ENCODE data around the gene C4orf50. TPM values are rescaled to one million over a fixed set of nuclear protein-coding genes. Genes with fewer than 3 reads are reported as not detected.

C4orf50 gene
- total and polyA plus RNA-seq, 2 of the 8 experiments (the other 6 are each of a cell fraction or from before 2014, with no cell fraction given), result 0.08 to 0.22 TPM

GRCh38 chr4:6047130-6047673 is 29.0 kb upstream of the C4orf50 start (continued):
- TF ChIP-seq RAD21 (IDR thresholded peaks at IDR 0.05 in 1 of 2, conservative IDR thresholded peaks at IDR 0.05 in 1 of 2; ENCODE audit: low read depth in 2 of 2, low read length in 2 of 2) (peak; percentile 16 to 29; a peak in 3 of 4 replicates), GTF2F1 (IDR thresholded peaks at IDR 0.05; ENCODE audit: borderline replicate concordance, low read depth, low read length) (no peak), CBX5 (IDR thresholded peaks at IDR 0.05; ENCODE audit: low read depth, low read length) (no peak), TBP (IDR thresholded peaks at IDR 0.05; ENCODE audit: low read depth, low read length) (no peak), MAX (IDR thresholded peaks at IDR 0.05) (0 out of 2 replicates have a peak, but pooled peaks have one; percentile 13), HDAC2 (IDR thresholded peaks at IDR 0.05; ENCODE audit: borderline replicate concordance in 1 of 2, low read depth in 2 of 2, low read length in 2 of 2) (no peak), ATF3 (IDR thresholded peaks at IDR 0.05; ENCODE audit: insufficient read depth, low read depth, low read length) (0 out of 2 replicates have a peak, but pooled peaks have one; percentile 41), POLR2A (IDR thresholded peaks at IDR 0.05; ENCODE audit: control extremely low read depth in 1 of 2, low read depth in 2 of 2, low read length in 2 of 2) (no peak), POU5F1 (IDR thresholded peaks at IDR 0.05; ENCODE audit: low read depth, low read length) (no peak), KDM5A (IDR thresholded peaks at IDR 0.05; ENCODE audit: low read length) (no peak), USF2 (IDR thresholded peaks at IDR 0.05; ENCODE audit: low read length) (no peak), CREB1 (IDR thresholded peaks at IDR 0.05) (no peak), CHD2 (IDR thresholded peaks at IDR 0.05; ENCODE audit: low read length) (no peak), RXRA (IDR thresholded peaks at IDR 0.05; ENCODE audit: insufficient read depth, low read depth, low read length) (no peak), CBX8 (IDR thresholded peaks at IDR 0.05; ENCODE audit: borderline replicate concordance, low read depth, low read length) (no peak), NANOG (IDR thresholded peaks at IDR 0.05; ENCODE audit: insufficient read depth, low read depth, low read length, poor library complexity, severe bottlenecking) (no peak), SRF (IDR thresholded peaks at IDR 0.05; ENCODE audit: low read depth, low read length) (no peak), RNF2 (IDR thresholded peaks at IDR 0.05; ENCODE audit: borderline replicate concordance, low read depth, low read length, missing control alignments, poor library complexity, severe bottlenecking) (no peak), EZH2 (IDR thresholded peaks at IDR 0.05; ENCODE audit: low read depth, low read length, severe bottlenecking) (no peak)

All from H1 (cell line).